ENCODE data around the gene PLCB1.
"Not testable (repeated sequence)": the region's sequence is repeated elsewhere in the genome, so short reads cannot be mapped to it uniquely, and the experiment has no call there.

The PLCB1 gene

DNA sequence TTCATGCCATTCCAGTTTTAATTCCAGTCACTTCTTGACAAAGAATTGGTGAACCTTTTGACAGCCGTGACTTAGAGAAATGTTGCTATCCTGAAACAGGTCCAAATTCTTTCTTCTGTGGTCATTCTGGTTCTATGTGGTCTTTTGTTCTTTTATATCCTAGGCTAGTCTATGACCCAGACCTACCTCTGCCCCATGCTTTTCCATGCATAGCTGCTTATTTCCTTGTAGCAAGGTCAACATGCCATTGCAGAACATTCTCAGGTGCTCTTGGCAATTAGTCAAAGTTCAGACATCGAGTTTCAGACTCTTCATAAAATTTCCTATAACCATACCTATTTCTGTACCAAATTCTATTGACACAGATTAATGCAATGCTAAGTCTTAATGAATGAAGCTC, 202.6 kb downstream of the PLCB1 start:
- DNase-seq (ENCODE audit: low read depth in 2 of 2), result no peak

DNA sequence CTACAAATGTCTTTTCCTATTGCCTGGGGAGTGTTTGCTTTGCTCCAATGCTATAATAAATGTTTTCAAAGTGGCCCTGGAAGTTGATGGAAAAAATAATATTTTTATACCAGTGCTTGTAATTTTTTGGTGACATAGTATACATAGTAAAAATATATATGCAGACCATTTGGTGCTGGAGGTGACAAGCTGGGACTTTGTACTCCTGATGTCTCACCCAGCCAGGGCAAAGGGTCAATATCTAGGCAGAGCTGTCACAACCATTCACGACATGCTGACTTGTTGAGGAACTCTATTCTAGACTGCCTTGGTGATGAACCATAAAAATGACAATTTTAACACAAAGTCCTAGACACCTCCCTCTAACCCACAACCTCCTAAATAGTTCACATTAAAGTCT, 203.0 kb downstream of the PLCB1 start:
- no peak for DNase-seq (ENCODE audit: low read depth in 2 of 2)

- no peak for DNase-seq (ENCODE audit: low read depth in 2 of 2)
These were observed 203.6 kb downstream of the PLCB1 start for GRCh38 chr20:8335495-8336195.

DNA sequence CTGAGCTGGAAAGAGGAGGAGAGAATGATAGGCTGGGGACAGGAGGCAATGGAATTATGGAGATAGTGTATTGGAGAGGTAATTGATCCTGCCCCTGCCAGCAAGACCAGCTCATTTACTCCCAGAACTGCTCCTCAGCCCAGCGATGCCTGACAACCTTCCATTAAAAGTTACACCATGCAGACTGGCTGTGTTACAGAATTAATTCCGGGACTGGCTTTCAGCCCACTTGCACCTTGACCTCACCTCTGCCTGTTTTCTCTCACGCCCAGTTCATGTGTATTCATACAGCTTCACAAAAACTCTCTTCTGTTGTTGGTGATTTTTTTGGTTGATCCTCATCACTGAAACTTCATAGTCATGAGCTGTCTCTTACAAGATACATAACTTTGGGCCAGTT, 207.3 kb downstream of the PLCB1 start:
- no peak for DNase-seq (ENCODE audit: low read depth in 2 of 2)

DNA sequence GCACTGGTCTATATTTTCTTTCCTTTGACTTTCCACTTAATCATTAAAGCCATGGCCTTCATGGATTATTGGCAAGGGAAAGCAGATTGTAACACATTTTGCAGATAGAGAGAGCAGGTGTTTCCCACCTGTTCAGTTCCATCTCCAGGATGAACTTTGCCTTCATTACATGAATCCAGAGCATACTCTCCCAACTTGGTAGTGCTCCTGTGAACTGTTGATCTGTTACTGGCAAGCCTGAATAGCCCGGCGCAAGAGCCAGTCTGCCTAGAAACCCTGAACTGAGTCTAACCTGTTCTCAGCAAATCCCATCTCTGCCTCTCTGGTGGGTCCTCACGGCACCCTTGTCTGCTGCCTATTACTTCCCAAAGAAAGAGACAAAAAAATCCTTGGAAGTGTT, 210.3 kb downstream of the PLCB1 start:
- DNase-seq (ENCODE audit: low read depth in 2 of 2), result no peak

DNA sequence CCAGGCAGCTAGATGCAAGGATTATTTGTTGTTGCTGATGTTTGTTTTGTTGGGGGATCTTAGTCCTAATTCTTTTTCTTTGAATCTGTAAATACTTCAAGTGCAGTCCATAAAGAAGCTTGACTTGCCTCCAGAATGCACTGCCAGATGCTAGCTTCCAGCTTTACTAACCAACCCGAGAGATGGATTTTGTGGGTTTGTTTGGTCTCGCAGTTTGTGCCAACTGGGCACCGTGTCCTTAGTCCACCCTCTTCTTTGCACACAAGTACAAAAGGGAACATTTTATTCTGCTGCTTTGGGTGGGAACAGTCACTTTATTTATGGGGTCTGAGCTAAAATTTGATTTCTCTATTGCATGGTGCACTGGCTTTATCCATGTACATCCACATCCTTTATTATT, 212.0 kb downstream of the PLCB1 start:
- no peak for DNase-seq (ENCODE audit: low read depth in 2 of 2)

DNA sequence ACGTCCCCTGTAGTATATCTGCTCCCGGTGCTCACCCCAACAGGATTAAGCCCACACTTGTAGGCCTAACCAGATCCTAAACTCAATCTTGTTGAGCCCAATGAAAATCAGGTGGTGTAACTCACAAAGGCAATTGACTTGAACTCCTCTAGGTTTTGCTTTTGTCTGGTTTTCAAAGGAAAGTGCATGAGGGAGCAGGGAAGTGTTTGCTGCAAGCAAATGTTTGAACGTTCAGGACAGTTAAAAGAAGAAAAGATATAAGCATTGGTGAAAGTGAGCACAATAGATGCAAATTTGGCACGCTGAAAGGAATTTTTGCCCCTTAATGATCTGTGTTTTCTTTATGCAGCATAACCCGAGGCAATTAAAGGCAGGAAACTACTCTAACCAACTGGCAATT, 212.6 kb downstream of the PLCB1 start:
- no peak for DNase-seq (ENCODE audit: low read depth in 2 of 2)

GRCh38 chr20:8346700-8347270, 214.7 kb downstream of the PLCB1 start:
- DNase-seq (ENCODE audit: low read depth in 2 of 2), result no peak

DNA sequence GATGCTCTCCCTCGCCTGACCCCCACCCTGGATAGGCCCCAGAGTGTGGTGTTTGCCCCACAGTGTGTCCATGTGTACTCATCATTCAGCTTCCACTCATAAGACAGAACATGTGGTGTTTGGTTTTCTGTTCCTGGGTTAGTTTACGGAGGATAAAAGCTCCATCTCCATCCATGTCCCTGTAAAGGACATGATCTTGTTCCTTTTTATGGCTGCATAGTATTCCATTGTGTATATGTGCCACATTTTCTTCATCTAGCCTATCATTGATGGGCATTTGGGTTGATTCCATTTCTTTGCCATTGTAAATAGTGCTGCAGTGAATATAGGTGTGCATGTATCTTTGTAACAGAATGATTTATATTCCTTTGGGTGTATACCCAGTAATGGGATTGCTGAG, 218.2 kb downstream of the PLCB1 start:
- not testable (repeated sequence) for DNase-seq (ENCODE audit: low read depth in 2 of 2)

- no peak for DNase-seq (ENCODE audit: low read depth in 2 of 2)
These were observed 220.4 kb downstream of the PLCB1 start for GRCh38 chr20:8352486-8352885.

DNA sequence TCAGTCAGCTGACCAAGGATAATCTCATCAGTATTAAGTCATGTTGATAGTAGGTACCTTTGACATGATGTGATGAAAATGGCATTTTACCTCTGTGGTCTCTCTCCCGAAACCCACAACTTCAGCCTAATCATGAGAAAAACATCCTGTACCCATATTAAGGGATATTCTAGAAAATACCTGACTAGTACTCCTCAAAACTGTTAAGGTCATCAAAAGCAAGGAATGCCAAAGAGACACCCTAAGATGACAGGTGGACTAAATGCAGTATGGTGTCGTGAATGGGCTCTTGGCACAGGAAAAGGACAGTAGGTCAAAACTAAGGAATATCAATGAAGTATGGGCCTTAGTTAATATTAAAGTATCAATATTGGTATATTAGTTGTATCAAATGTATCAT, 221.4 kb downstream of the PLCB1 start:
- no peak for DNase-seq (ENCODE audit: low read depth in 2 of 2)

- no peak for DNase-seq (ENCODE audit: low read depth in 2 of 2)
These were observed 223.4 kb downstream of the PLCB1 start for GRCh38 chr20:8355453-8355852.

DNA sequence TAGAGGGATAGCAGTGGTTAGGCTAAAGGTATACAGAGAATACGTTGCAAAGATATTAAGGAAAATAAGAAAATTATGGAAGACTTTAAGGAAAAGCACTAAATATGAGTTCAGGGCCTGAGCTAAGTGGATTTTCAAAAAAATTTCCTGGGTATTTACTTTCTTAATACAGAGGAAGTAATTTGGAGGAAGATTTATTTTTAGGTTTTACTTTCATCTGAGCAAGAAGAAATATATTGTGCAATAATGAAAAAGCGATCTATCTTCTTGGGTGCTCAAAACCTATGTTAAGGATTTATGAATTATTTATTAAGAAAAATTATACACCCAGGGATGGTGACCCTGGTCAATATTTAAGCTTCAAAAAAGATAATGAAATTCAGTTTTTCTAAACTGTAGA, 224.7 kb downstream of the PLCB1 start:
- DNase-seq (ENCODE audit: low read depth in 2 of 2), result no peak

GRCh38 chr20:8357703-8358102, 225.6 kb downstream of the PLCB1 start:
- DNase-seq (ENCODE audit: low read depth in 2 of 2), result no peak

GRCh38 chr20:8360035-8360434, 228.0 kb downstream of the PLCB1 start:
- DNase-seq (ENCODE audit: low read depth in 2 of 2), result no peak

DNA sequence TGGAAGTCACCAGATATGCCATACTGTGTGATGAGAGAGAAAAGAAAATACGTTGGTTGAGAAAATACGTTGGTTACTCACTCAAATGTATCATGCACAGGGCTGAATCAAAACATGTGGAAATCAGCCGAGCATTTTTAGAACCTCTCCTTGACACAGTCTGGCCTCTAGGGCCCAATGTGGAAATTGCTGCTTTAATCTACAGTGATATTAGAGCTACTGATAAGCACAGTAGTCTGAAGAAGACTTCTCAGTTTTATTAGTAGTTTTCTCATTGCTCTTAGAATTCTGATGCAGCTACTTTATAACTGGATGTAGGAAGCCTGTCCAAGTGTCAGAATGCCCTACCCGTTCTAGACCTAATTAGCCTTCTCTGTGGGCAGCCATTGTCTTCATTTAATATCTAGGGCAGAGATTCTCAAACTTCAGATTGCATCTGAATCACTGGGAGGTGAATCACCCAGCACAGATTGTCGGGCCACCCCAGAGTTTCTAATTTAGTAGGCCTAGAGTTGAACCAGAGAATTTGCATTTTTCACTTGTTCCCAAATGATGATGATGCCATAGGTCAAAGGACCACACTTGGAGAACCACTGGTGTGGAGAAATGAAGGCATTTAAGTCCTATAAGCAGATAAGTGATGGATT, 229.1 kb downstream of the PLCB1 start:
- DNase-seq (ENCODE audit: low read depth in 2 of 2), result no peak

- no peak for DNase-seq (ENCODE audit: low read depth in 2 of 2)
These were observed 229.7 kb downstream of the PLCB1 start for GRCh38 chr20:8361779-8362178.

DNA sequence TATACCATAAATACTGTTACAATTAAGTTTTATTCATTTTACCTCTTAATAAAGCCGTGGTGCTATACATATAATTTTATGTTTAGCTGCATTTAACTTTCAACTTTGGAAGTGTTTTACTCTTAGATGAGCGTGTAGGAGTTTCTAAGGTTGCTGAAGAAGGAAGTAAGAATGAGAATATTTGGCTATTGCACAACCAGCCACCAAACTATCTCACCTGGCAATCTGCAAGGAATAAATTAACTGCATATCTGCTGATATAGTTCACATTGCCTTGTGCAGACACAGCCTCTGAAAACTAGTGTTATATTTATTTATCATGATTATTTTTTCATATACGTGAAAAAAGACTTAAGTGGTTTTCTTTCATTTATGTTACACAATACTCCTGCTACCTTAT, 230.4 kb downstream of the PLCB1 start:
- DNase-seq (ENCODE audit: low read depth in 2 of 2), result no peak

DNA sequence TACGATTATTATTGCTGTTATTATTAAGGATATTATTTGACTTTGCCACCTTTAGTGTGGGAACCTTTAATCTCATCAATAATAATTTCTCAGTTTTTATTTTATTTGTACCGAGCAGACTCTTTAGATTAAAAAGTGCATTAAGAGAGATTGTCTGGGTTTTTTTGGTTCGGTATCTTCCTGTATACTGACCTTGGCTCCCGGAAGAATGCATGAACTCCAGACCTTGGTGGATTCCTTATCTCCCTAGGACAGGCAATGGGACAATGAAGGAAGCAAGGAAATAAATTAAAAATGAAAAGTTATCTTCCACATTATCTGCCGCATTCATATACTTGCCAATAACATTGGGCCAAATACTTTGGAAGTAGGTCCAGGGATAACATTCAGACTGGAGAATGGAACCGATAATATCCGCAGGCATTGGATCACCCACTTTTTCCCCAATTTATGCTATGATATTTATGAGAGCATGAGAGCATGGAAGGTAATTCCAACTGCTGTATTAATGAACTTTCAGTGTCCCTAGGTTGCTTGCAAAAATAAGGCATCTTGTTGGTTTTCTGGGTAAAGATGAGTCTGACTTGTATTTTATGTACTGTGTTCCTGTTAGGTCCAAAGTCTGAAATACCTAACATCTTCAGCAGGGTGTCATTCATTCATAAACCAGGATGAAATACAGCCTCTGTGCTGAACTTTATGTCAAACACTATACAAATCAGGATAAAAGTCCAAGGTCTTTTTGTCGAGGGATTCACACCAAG, 232.1 kb downstream of the PLCB1 start:
- DNase-seq (ENCODE audit: low read depth in 2 of 2), result no peak

- DNase-seq (ENCODE audit: low read depth in 2 of 2), result no peak
These were observed 232.6 kb downstream of the PLCB1 start for GRCh38 chr20:8364734-8365078.

GRCh38 chr20:8365634-8366033, 233.6 kb downstream of the PLCB1 start:
- DNase-seq (ENCODE audit: low read depth in 2 of 2), result no peak

GRCh38 chr20:8366303-8366923, 234.3 kb downstream of the PLCB1 start:
- no peak for DNase-seq (ENCODE audit: low read depth in 2 of 2)
